Stomach (tissue), 9 donors: ENCODE data around the gene TMPRSS2. TPM values are rescaled to one million over a fixed set of nuclear protein-coding genes. Genes with fewer than 3 reads are reported as not detected.
A peak's percentile ranks its signal among the peaks of the same experiment; 100 is the strongest.

ENCODE experiments used
- DNase-seq, 2 donors: peaks; one replicate each; pipeline versions ENCODE4 v3.0.0 to v3.0.0-alpha.2; 2013 to 2019
- H3K27ac ChIP-seq, 5 donors: fragments of 200-600 bp in 4 of 5; sonication (generic) in 4 of 5; one replicate each; pipeline ENCODE4 v1.5.1; 2013 to 2019; ENCODE audit warnings: mild to moderate bottlenecking in 1 of 5, moderate library complexity in 1 of 5
- H3K27me3 ChIP-seq, 3 donors: fragments of 200-600 bp; sonication (generic); one replicate each; pipeline ENCODE4 v1.5.1; 2017 to 2019; ENCODE audit warnings: mixed run types in 1 of 3
- H3K36me3 ChIP-seq, 4 donors: fragments of 200-600 bp; sonication (generic); 1 replicate in 3 of 4; 2 replicates in 1 of 4; pipeline ENCODE4 v1.5.1; 2016 to 2019
- H3K4me1 ChIP-seq, 4 donors: fragments of 200-600 bp; sonication (generic); one replicate each; pipeline ENCODE4 v1.5.1; 2016 to 2019
- H3K4me3 ChIP-seq, 4 donors: fragments of 200-600 bp; sonication (generic) in 3 of 4; one replicate each; pipeline ENCODE4 v1.5.1; 2016 to 2019; ENCODE audit warnings: mild to moderate bottlenecking in 1 of 4
- H3K9me3 ChIP-seq, 4 donors: fragments of 200-600 bp; sonication (generic); one replicate each; pipeline ENCODE4 v1.5.1; 2016 to 2019
- EP300 ChIP-seq: sonication (generic); formaldehyde crosslinking; IDR thresholded peaks from one replicate; pipeline ENCODE4 v1.6.1; 2017; ENCODE audit warnings: antibody characterized with exemption
- POLR2A ChIP-seq, 4 donors: fragments of 450-650 bp; IDR thresholded peaks; one replicate each; pipeline ENCODE4 v1.6.1; 2016; ENCODE audit warnings: antibody characterized with exemption in 4 of 4, control low read depth in 2 of 4, mild to moderate bottlenecking in 1 of 4, moderate library complexity in 1 of 4
- POLR2AphosphoS5 ChIP-seq, 3 donors: sonication (generic); formaldehyde crosslinking; IDR thresholded peaks; one replicate each; pipeline ENCODE4 v1.6.1; 2016; ENCODE audit warnings: antibody characterized with exemption in 3 of 3
- WGBS, 5 donors: extraction: QIAGEN DNeasy Blood & Tissue Kit in 3 of 5; methylation state at CpG; one replicate each; pipeline versions ENCODE4 v1.1.5 to v1.1.7; 2013 to 2018; 5-methylcytosine and 5-hydroxymethylcytosine counted together
- intact Hi-C: fragments of 100-400 bp; cut with DNase I; formaldehyde crosslinking; loops from one replicate; pipeline ENCODE4 v1.15.1; 2023; ENCODE audit warnings: low total_unique reads
- polyA plus RNA-seq, 3 donors: library from polyadenylated mRNA; stranded (reverse); fragments of 200-250 nt; gene quantifications; one replicate each; pipeline ENCODE4 v1.2.3, GENCODE V29; 2013
- total RNA-seq, 5 donors: library from RNA; depleted of rRNA; stranded (reverse); fragments of >200 nt; gene quantifications; one replicate each; pipeline versions ENCODE4 v1.1.0 to v1.2.3, GENCODE V29; 2014 to 2016
- TF ChIP-seq, protein P1 (sequence below), 7 experiments: fragments of 450-650 bp in 4 of 7; fragments of 200-600 bp in 3 of 7; sonication (generic) in 3 of 7; IDR thresholded peaks; one replicate each; pipeline ENCODE4 v1.5.1; 2016 to 2019; ENCODE audit warnings: antibody characterized with exemption in 7 of 7, control low read depth in 2 of 7, mild to moderate bottlenecking in 1 of 7
- donor health status: healthy with polysubstance abuse.
- donor health status: Bipolar disorder and iron deficiency.
- donor health status: healthy.

TMPRSS2 gene
- total and polyA plus RNA-seq, 8 donors = 58.2 to 554 (median 125) TPM

- no peaks in the 10 kb centered on the region for H3K27me3 ChIP-seq
- H3K27ac ChIP-seq = no peak overlapping the region
- TF ChIP-seq POLR2AphosphoS5 (IDR thresholded peaks at IDR 0.05) = no peak
- H3K4me3 ChIP-seq = no peak overlapping the region
- DNase-seq = no peak
- H3K9me3 ChIP-seq = no peaks in the 10 kb centered on the region
- peaks cover 10 to 27% (median 17%) of the 10 kb centered on the region in 4 donors for H3K4me1 ChIP-seq
- peaks cover 12 to 56% (median 47%) of the 10 kb centered on the region in 4 donors for H3K36me3 ChIP-seq
- WGBS, 5 donors = 89 to 97% (median 96%) methylated on average over 8 of the region's 8 CpGs
- intact Hi-C loops = no loop called here
These were observed 79.6 kb downstream of the TMPRSS2 start for GRCh38 chr21:41428311-41428710.

GRCh38 chr21:41427556-41427955, 80.4 kb downstream of the TMPRSS2 start:
- H3K27ac ChIP-seq = no peak overlapping the region

DNA sequence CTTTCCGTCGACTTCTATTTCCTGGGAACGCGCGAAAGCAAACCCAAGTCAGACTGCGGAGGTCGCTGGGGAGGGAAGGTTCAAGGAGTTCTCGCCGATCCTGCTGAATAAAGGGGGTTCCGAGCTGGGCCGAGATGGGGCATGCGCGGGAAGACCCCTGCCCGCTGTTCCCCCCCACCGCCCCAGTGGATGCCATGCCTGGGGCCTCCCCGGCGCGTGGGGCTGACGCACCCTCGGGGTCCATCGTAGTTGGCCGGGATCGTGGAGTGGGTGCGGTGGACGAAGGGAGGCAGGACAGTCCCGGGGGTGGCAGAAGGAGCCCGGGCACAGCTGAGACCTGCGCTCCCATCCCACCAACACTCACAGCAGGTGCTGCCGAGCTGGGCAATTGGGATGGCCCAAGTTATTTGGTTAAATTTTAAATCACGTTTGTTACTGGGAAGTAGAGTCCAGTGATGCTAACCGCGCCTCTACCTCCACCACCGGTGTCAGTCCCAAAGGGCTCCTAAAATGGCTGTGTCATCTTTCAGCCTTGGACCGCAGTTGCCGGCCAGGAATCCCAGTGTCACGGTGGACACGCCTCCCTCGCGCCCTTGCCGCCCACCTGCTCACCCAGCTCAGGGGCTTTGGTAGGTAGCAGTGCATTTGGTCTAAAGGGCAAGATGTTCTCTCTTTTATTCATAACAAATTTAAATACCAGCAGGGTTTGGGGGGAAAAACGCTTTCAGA, 81.1 kb downstream of the TMPRSS2 start:
- H3K4me1 ChIP-seq = peaks cover 10 to 24% (median 17%) of the 10 kb centered on the region in 4 donors
- 18 to 35% (median 23%) methylated on average over 29 to 41 of the region's 41 CpGs for WGBS, 5 donors
- H3K27me3 ChIP-seq = no peaks in the 10 kb centered on the region
- intact Hi-C loops = no loop called here
- peak overlapping the region; percentile 64 to 76 (median 68) for H3K4me3 ChIP-seq
- peak overlapping the region in 4 of 5 donors; percentile 78 to 87 (median 81) for H3K27ac ChIP-seq
- TF ChIP-seq, protein P1, sequence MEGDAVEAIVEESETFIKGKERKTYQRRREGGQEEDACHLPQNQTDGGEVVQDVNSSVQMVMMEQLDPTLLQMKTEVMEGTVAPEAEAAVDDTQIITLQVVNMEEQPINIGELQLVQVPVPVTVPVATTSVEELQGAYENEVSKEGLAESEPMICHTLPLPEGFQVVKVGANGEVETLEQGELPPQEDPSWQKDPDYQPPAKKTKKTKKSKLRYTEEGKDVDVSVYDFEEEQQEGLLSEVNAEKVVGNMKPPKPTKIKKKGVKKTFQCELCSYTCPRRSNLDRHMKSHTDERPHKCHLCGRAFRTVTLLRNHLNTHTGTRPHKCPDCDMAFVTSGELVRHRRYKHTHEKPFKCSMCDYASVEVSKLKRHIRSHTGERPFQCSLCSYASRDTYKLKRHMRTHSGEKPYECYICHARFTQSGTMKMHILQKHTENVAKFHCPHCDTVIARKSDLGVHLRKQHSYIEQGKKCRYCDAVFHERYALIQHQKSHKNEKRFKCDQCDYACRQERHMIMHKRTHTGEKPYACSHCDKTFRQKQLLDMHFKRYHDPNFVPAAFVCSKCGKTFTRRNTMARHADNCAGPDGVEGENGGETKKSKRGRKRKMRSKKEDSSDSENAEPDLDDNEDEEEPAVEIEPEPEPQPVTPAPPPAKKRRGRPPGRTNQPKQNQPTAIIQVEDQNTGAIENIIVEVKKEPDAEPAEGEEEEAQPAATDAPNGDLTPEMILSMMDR (IDR thresholded peaks at IDR 0.05) = no peak
- TF ChIP-seq POLR2AphosphoS5 (IDR thresholded peaks at IDR 0.05) = no peak
- no peak for TF ChIP-seq POLR2A (IDR thresholded peaks at IDR 0.05)
- no peak for TF ChIP-seq EP300
- no peaks in the 10 kb centered on the region for H3K9me3 ChIP-seq
- DNase-seq = peak in 1 of 2 donors; percentile 23
- peaks cover 1 to 41% (median 32%) of the 10 kb centered on the region in 4 donors for H3K36me3 ChIP-seq

More at GRCh38 chr21:41427556-41427955, 80.4 kb downstream of the TMPRSS2 start:
- no peaks in the 10 kb centered on the region for H3K27me3 ChIP-seq
- TF ChIP-seq POLR2AphosphoS5 (IDR thresholded peaks at IDR 0.05) (no peak), POLR2A (IDR thresholded peaks at IDR 0.05) (no peak), EP300 (no peak)
- TF ChIP-seq, protein P1 (IDR thresholded peaks at IDR 0.05) = no peak
- peak overlapping the region in 1 of 4 donors; percentile 69 for H3K4me3 ChIP-seq
- WGBS, 5 donors = 84 to 94% (median 93%) methylated on average over 8 of the region's 8 CpGs
- peaks cover 7 to 48% (median 39%) of the 10 kb centered on the region in 4 donors for H3K36me3 ChIP-seq
- H3K4me1 ChIP-seq = peaks cover 10 to 22% (median 17%) of the 10 kb centered on the region in 4 donors
- no peak for DNase-seq
- intact Hi-C loops = no loop called here
- no peaks in the 10 kb centered on the region for H3K9me3 ChIP-seq

- TF ChIP-seq, protein P1 (IDR thresholded peaks at IDR 0.05) = no peak
- peak; percentile 62 to 90 (median 86) for TF ChIP-seq POLR2AphosphoS5 (IDR thresholded peaks at IDR 0.05)
- no peak for TF ChIP-seq EP300
- peak in 1 of 4 donors; percentile 6 for TF ChIP-seq POLR2A (IDR thresholded peaks at IDR 0.05)
- H3K27me3 ChIP-seq = no peaks in the 10 kb centered on the region
- H3K27ac ChIP-seq = peak within 1 kb of the TSS; percentile 78 to 87 (median 80)
- peak within 1 kb of the TSS; percentile 64 to 76 (median 68) for H3K4me3 ChIP-seq
- H3K9me3 ChIP-seq = no peaks in the 10 kb centered on the region
- intact Hi-C loops = no loop called here
- WGBS, 5 donors = 0 to 1% (median 1%) methylated on average over 28 to 65 of the region's 65 CpGs
- H3K36me3 ChIP-seq = peaks cover 0 to 34% (median 26%) of the 10 kb centered on the region in 4 donors
- H3K4me1 ChIP-seq = peaks cover 10 to 29% (median 18%) of the 10 kb centered on the region in 4 donors
- DNase-seq = peak; percentile 89 to 93
These were observed 81.8 kb downstream of the TMPRSS2 start, which contains the start of gene MX1 for GRCh38 chr21:41425954-41426675. TSS of gene MX1 (plus strand) at chr21:41426239. CDS start at chr21:41432071, 5,832 bp downstream.
